Activated CD8-positive, alpha-beta T cell treated with anti-CD3 and anti-CD28 coated beads for 36 hours (primary cell): ENCODE results near the gene SAMM50. TPM values are rescaled to one million over a fixed set of nuclear protein-coding genes. Genes with fewer than 3 reads are reported as not detected.

Experiments
- ATAC-seq: fragments of 200-7000 bp; cut with Tn5 transposase; one replicate; pipeline ENCODE4 v1.10.0; 2021; ENCODE audit warnings: mild to moderate bottlenecking, moderate library complexity
- CTCF ChIA-PET: fragments of 350-600 bp; sonication (Branson Sonifier 250); formaldehyde crosslinking; loops from one replicate; lab custom pipeline; 2021; ENCODE audit warnings: antibody characterized with exemption; lab: Charles Lee
- POLR2A ChIA-PET: fragments of 350-600 bp; sonication (Branson Sonifier 250); formaldehyde crosslinking; loops from one replicate; lab custom pipeline; 2021; ENCODE audit warnings: antibody characterized with exemption; lab: Charles Lee
- DNase-seq: peaks from one replicate; pipeline ENCODE4 v3.0.0-alpha.2; 2020
- H3K27ac Mint-ChIP-seq: one replicate; pipeline ENCODE4 v1.8.0; 2021; ENCODE audit warnings: mild to moderate bottlenecking, mixed read lengths
- H3K27me3 Mint-ChIP-seq: one replicate; pipeline ENCODE4 v1.8.0; 2021; ENCODE audit warnings: mixed read lengths
- H3K36me3 Mint-ChIP-seq: one replicate; pipeline ENCODE4 v1.8.0; 2021; ENCODE audit warnings: low read depth, mixed read lengths
- H3K4me1 Mint-ChIP-seq: one replicate; pipeline ENCODE4 v1.8.0; 2021; ENCODE audit warnings: low read depth, mixed read lengths
- H3K4me3 Mint-ChIP-seq: one replicate; pipeline ENCODE4 v1.8.0; 2021; ENCODE audit warnings: mild to moderate bottlenecking, moderate library complexity, mixed read lengths
- H3K9me3 Mint-ChIP-seq: one replicate; pipeline ENCODE4 v1.8.0; 2021; ENCODE audit warnings: mixed read lengths
- CTCF ChIP-seq: fragments of 200-600 bp; IDR thresholded peaks from one replicate; pipeline ENCODE4 v1.8.0; 2022; ENCODE audit warnings: antibody characterized with exemption, mild to moderate bottlenecking
- intact Hi-C: fragments of 100-400 bp; cut with micrococcal nuclease; formaldehyde crosslinking; loops from one replicate; pipeline ENCODE4 v1.10.0; 2022
- total RNA-seq, 2 experiments: library from RNA; stranded (reverse); gene quantifications; one replicate each; pipeline ENCODE4 v1.2.3, GENCODE V29; 2021

The SAMM50 gene
- total RNA-seq, 2 experiments from 2014 or later: 41.7 to 42.2 TPM

- Mint-ChIP-seq H3K27me3 (no peaks in the 10 kb centered on the region), H3K36me3 (peaks cover 15% of the 10 kb centered on the region), H3K9me3 (no peaks in the 10 kb centered on the region), H3K4me1 (no peaks in the 10 kb centered on the region), H3K27ac (no peak overlapping the region), H3K4me3 (no peak overlapping the region)
- no peak for TF ChIP-seq CTCF
- DNase-seq: no peak
- POLR2A ChIA-PET: no interaction called here
- intact Hi-C loops: no loop called here
- CTCF ChIA-PET: interaction anchor here (2.4 kb wide), 1 partner anchor 9 kb away, joined by 13 read pairs; no protein-coding TSS in a partner anchor
- ATAC-seq: no peak
Observed at GRCh38 chr22:44002324-44002723, 47.1 kb downstream of the SAMM50 start.

GRCh38 chr22:44002997-44003396 lies 47.8 kb downstream of the SAMM50 start:
- no peak for TF ChIP-seq CTCF
- no peak for DNase-seq
- no peak for ATAC-seq
- intact Hi-C loops: no loop called here
- Mint-ChIP-seq H3K4me1 (no peaks in the 10 kb centered on the region), H3K4me3 (no peak overlapping the region), H3K36me3 (peaks cover 12% of the 10 kb centered on the region), H3K9me3 (no peaks in the 10 kb centered on the region), H3K27me3 (no peaks in the 10 kb centered on the region), H3K27ac (no peak overlapping the region)
- ChIA-PET POLR2A (interaction anchor here (0.6 kb wide), 1 partner anchor 26 kb away, joined by 3 read pairs; no protein-coding TSS in a partner anchor), CTCF (interaction anchor here (2.4 kb wide), 1 partner anchor 10 kb away, joined by 13 read pairs; no protein-coding TSS in a partner anchor)

GRCh38 chr22:44003405-44004103 lies 48.3 kb downstream of the SAMM50 start:
- intact Hi-C loops: no loop called here
- Mint-ChIP-seq H3K4me3 (no peak overlapping the region), H3K27me3 (no peaks in the 10 kb centered on the region), H3K27ac (no peak overlapping the region), H3K4me1 (no peaks in the 10 kb centered on the region), H3K9me3 (no peaks in the 10 kb centered on the region), H3K36me3 (peaks cover 6% of the 10 kb centered on the region)
- TF ChIP-seq CTCF: no peak
- CTCF ChIA-PET: interaction anchor here (1.4 kb wide), 1 partner anchor 10 kb away, joined by 3 read pairs; no protein-coding TSS in a partner anchor
- ATAC-seq: no peak
- POLR2A ChIA-PET: interaction anchor here (0.6 to 1.4 kb wide), 2 partner anchors 18 to 27 kb away, joined by 3 read pairs; no protein-coding TSS in a partner anchor
- DNase-seq: no peak

GRCh38 chr22:44004104-44004460 lies 48.8 kb downstream of the SAMM50 start:
- H3K4me1 Mint-ChIP-seq: no peaks in the 10 kb centered on the region
- ATAC-seq (no peak), DNase-seq (no peak)
- peaks cover 5% of the 10 kb centered on the region for H3K36me3 Mint-ChIP-seq
- H3K27ac Mint-ChIP-seq: no peak overlapping the region
- intact Hi-C loops: no loop called here
- H3K9me3 Mint-ChIP-seq: no peaks in the 10 kb centered on the region
- H3K4me3 Mint-ChIP-seq: no peak overlapping the region
- H3K27me3 Mint-ChIP-seq: no peaks in the 10 kb centered on the region
- POLR2A ChIA-PET: interaction anchor here (1.4 kb wide), 1 partner anchor 18 kb away, joined by 3 read pairs; no protein-coding TSS in a partner anchor
- CTCF ChIA-PET: interaction anchor here (1.4 kb wide), 1 partner anchor 11 kb away, joined by 3 read pairs; no protein-coding TSS in a partner anchor
- no peak for TF ChIP-seq CTCF

- DNase-seq: no peak
- Mint-ChIP-seq H3K4me1 (no peaks in the 10 kb centered on the region), H3K27me3 (no peaks in the 10 kb centered on the region), H3K27ac (no peak overlapping the region), H3K9me3 (no peaks in the 10 kb centered on the region), H3K36me3 (peaks cover 5% of the 10 kb centered on the region), H3K4me3 (no peak overlapping the region)
- no peak for ATAC-seq
- CTCF ChIA-PET: interaction anchor here (1.3 kb wide), 1 partner anchor 12 kb away, joined by 6 read pairs; no protein-coding TSS in a partner anchor
- POLR2A ChIA-PET: no interaction called here
- no peak for TF ChIP-seq CTCF
- intact Hi-C loops: no loop called here
Observed at GRCh38 chr22:44005524-44005923, 50.3 kb downstream of the SAMM50 start.
